ENCODE results near the gene FAM185A.
"Not testable (repeated sequence)": the region's sequence is repeated elsewhere in the genome, so short reads cannot be mapped to it uniquely, and the experiment has no call there.

DNA sequence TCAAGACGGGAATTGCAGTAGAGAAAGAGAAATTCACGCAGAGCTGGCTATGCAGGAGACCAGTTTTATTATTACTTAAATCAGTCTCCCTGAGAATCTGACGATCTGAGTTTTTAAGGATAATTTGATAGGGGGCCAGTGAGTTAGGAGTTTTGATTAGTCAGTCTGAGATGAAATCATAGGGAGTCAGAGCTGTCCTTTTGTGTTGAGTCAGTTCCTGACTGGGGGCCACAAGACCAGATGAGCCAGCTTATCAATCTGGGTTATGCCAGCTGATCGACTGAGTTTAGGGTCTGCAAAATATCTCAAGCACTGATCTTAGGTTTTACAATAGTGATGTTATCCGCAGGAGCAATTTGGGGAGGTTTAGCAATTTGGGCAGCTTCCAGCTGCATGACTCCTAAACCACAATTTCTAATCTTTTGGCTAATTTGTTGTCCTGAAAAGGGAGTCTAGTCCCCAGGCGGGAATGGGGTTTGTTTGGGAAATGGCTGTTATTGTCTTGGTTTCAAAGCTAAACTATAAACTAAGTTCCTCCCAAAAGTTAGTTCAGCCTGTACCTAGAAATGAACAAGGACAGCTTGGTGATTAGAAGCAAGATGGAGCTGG is 47.3 kb downstream of the FAM185A start:
- not testable (repeated sequence) for TF ChIP-seq CTCF (IDR thresholded peaks at IDR 0.05); POLR2AphosphoS5 (IDR thresholded peaks at IDR 0.05; ENCODE audit: low read depth, low read length); SIN3A (IDR thresholded peaks at IDR 0.05; ENCODE audit: borderline replicate concordance, insufficient read depth, low read depth, low read length); REST (IDR thresholded peaks at IDR 0.05; ENCODE audit: insufficient read depth in 1 of 2, low read depth in 2 of 2, low read length in 1 of 2)

Measured in Panc1 (cell line).